Midbrain (tissue), 1 donor: ENCODE data around the gene STK33.

Source experiments
- DNase-seq: peaks from one replicate; lab custom pipeline; 2025; lab: John Stamatoyannopoulos, UW

The STK33 gene

DNA sequence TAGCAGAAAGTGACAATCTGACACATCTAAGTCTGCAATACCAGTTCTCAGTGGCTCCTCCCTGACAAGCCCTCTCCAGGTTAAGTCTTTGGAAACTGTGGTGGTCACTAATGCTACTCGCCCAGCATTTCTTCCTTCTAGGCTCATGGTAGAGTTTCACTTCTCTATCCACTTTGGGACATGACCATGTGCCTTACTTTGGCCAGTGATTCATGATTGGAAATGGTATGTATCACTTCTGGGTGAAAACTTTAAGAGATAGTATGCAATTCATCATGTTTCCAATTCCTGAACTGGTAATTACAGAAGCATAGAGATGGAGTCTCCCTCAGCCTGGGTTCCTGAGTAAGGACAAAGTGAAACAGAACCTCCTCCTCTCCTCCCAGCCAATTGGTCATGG is 178.8 kb downstream of the STK33 start:
- DNase-seq: no peak

DNA sequence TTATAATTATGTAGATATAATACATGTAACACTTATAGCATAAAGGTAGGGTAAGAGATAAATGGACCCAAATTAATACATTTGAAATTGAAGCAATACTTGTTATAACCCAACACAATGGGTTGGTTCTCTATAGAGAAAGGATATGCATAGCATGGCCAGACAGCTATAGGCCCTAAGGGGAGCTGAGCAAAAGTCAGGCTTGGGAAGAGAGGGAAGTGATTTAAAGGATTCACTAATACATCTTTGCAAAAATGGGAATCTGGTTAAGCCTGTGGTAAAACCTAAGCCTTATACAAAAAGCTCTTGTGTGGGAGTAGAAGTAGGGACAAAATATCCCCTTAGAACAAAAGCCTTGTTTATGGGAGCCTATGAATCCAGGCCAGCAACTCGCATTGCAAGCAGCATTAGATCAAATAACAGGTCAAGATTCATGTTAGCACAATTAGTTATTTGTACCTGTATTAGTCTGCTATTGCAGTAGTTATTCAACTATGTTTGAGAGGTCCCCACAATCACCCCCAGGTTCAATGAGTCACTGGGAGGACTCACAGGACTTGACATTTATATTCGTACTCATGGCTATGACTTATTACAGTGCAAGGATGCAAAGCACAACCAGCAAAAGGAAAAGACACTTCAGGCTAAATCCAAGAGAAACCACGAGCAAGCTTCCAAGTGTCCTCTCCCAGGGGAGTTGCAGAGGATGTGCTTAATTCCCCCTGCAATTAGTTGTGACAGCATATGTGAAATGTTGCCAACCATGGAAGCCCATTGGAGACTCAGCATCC is 185.7 kb downstream of the STK33 start:
- no peak for DNase-seq

DNA sequence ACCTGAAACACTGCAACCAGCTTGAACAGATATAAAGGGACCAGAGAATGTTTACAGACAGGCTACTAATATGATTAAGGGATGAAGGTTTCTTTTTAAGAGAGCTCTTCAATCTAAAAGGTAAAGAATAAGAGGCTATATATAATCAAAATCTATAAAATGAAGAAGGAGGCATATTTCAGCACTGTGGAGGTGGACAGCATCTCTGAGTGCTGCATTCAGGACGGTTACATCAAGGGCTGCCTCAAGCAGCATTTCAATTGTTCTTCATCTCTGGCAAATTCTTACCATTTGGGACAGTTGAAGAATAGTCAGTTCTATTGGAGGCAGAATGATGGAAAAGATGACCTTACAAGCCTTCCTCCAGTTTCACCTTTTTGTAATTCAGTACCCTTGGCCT is 190.7 kb downstream of the STK33 start:
- no peak for DNase-seq

DNA sequence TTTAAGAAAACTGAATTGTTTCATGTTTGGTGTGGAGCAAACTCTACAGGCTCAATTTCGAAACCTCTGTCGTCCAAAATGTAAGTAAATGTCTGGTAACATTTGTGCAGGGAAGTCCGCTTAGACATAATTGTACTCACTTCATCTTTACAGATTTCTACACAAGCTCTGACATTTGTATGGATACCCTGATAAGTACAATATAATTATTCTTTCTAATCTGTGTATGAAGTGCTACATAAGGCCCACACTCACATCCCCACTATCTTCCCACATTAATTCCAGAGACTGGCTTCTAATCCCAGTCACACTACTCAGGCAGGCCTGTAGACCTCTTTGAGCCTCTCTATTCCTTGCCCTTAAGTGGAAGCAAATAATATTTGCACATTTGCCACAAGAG is 201.1 kb downstream of the STK33 start:
- no peak for DNase-seq

DNA sequence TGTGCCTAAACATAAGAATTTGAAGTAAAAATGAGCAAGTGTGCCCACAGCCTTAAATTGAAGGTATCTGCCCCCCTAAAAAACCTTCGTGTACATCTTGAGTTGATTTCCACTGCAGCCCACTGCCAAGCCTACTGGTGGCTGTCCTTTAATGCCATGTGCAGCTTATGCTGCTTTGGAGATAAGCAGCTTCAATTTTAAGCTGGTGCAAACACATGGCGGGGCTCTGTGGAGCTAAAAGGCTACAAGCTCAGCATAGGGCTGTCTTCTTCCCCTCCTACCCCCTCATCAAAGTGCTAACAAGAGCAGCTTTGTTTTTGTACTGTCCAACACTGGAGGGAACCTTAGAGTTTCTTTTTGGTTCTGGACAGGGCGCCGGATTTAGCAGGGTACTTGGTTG is 201.9 kb downstream of the STK33 start:
- DNase-seq: no peak

DNA sequence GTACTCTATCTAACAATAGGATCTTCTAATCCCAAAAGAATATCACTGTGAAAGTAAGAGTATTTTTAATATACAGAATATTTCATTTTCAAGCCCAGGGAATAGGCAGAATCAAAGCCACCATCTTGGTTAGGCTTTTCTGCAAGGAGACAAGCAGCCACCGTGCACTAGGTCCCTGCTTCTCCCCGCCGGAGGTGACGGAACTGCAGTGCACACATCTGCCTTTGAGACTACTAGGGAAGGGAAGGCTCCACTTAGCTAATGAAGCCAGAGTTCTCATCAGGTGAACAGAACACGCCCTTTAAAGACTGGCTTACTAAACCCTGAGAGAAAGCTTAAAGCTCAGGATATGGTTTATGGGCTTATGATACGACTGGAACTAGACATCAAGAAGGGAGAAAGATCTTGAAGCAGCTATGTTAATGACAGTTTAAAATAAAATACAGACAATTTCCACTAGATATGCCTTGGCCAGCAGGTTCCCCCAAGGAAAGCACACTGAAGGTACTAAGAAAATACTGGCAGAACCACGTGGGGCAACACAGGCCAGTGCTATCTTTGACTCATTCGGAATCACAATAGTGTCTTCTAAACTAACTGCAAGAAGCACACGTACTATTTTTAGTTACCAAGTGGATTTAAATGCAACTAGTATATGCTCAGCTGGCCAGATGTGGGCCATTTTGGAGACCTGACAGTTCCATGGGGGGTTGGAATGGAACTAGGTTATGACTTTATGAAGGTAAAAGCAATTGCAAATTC is 203.0 kb downstream of the STK33 start:
- no peak for DNase-seq

DNA sequence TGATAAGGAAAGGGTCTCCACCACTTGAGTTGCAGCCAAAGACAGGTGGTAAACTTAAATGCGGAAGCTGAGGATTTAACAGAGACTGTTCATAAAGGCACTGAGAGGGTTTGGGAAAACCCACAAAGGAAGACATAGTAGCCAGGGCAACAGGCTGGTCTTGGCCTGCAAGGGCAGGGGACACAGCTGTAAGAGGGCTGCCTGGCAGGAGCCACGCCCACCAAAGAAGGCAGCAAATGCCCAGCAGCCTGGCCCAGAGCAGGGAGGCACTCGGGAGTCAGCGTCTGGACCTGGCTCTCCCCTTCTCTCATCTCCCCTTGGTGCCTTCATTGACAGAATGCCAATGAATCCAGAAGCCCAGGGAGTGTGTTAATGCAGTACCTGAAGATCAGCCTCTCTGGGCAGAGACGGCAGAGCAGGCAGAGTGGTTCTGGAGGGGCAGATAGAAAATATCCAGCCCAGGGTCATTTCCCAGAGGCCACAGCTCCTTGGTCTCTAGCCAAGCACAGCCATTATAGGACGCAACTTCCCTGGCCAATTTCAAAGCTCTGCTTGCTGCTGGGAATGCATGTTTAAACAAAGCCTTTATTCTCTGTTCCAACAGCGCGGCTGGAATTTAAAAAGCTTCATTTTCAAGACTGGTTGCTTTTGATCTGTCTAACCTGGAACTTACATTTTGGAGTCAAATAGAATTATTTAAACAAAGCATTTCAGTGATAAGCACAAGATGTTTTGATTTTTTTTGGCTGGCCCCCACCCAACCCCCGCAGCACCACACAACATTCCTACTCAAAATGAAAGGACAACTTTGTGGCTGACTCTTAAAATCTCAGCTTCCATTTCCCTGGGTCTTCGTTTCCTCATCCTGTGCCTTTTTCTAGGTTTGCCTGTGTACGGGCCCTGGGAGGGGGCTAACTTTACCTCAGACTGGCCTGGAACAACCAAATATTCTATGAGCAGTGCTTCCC is 204.7 kb downstream of the STK33 start:
- DNase-seq: peak; percentile 62

DNA sequence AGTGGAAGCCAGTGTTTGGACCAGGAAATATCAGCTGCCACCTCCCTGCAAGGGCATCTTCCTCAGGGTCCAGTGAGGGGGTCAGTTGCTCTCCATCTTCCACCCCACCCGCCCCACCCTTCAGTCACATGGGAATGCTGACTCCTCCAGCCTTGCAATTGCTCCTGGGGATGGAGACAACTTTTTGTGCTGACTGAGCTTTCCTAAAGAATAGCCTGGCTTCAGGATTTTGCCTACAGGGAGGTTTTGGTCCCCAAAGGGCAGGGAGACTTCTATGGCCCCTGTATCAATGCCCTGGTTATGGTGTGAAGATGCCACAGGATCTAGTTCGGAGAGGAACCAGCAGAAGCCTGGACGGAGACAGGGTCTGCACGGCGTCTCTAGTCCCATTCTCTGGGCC is 206.3 kb downstream of the STK33 start:
- no peak for DNase-seq

DNA sequence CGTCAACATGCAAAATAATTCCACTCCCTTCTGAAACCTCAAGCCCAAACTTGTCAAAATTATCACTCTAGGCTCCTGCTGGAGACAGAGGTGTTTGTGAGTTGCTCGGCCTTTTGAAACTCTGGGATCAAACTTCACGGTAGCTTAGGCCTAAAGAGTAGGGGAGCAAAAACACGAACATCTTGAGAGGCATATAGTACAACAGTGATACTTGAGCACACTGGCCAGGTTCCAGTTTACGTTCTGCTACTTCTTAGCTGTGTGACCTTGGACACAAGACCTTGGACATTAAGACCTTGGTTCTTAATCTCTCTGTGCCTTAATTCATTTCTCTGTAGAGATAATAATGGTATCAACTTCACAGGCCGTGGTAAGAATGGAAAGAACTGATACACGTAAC is 206.9 kb downstream of the STK33 start:
- no peak for DNase-seq

DNA sequence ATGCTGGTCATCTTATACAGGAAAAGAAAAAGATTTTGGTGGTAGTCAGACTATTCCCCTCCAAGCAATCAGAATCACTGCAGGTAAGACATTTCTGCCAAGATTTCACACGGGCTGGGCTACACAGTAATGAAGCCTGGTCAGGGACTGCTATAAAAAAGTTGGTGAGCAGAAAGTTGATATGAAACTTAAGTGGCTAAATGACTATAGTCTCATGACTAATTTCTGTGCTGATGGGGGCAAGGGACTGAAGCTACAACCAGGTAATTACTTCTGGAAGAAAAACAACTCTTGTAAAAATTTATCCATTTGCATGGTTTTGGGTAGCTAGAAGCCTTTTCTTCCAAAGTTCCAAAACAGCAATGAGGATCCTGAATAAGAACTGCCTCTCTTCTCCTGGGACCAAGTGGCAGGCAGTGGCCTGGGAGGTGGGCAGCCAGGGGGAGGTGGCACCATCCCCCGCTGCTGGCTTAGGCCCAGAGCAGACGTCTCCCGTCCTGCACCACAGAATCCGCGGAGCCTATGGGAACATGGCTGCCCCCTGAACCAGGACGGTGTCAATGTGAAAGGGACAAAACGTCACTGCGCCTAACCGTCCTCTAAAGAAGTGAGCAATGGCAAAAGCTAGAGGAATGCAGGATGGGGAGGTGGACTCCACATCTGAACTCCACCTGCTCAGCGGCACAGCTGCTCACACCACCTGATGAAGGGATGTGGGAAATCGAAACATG is 207.7 kb downstream of the STK33 start:
- DNase-seq: no peak

DNA sequence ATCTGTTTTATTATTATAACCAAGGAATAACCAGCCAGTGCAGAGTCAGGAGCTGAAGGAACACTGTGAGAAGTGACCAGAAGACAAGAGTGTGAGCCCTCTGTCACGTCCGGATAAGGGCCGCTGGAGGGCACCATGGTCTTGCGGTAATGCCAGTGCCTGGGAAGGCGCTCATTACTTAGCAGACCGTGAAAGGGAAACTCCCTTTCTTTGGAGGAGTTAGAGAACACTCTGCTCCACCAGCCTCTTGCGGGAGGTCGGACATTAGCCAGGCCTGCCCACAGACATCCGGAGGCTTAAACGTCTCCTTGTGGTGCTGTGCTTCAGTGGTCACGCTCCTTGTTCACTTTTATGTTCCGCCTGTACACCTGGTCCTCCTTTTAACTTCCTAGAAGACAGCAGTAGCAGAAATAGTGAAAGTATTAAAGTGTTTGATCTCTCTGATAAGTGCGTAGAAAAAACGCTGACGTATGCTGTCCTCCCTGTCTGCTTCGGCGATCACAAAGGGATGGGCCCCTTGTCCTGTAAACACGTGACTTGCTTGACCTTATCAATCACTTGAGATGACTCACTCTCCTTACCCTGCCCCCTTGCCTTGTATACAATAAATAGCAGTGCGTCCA is 209.7 kb downstream of the STK33 start:
- no peak for DNase-seq

DNA sequence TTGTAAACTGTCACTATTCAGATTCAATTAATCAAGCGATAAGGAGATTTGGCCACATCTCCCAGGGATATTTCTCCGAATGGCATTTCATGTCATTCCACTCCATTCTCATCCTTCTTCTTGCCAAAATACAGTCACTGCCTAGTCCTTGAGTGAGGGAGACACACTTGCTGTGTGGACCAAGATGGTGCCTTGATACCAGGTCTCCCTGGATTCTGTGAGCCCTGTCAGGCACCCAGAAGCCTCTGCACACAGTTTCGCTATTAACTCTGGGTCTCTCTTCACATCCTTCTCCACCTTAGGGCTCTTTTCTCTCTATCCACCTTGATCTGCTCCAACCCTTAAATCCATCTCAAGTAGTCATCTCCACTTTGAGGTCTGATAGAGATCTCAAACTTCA is 210.4 kb downstream of the STK33 start:
- no peak for DNase-seq

DNA sequence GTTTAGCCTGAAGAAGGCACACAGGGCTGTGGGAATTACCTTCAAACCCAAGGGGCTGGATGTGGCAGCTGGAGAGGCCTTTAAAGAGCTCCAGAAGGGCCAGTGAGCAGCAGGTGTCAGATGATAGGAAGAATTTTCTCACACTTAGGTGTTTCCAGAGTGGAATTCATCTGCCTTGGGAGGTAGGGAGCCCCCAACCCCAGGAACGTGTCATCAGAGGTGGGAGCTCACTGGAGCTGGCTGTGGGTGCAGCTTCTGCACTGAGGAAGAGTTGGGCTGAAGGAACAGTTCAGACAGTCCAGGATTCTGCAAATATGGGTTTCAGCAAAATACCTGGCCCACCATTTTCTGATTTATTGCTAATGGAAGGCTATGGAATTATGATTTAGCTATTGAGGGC is 210.8 kb downstream of the STK33 start:
- no peak for DNase-seq

DNA sequence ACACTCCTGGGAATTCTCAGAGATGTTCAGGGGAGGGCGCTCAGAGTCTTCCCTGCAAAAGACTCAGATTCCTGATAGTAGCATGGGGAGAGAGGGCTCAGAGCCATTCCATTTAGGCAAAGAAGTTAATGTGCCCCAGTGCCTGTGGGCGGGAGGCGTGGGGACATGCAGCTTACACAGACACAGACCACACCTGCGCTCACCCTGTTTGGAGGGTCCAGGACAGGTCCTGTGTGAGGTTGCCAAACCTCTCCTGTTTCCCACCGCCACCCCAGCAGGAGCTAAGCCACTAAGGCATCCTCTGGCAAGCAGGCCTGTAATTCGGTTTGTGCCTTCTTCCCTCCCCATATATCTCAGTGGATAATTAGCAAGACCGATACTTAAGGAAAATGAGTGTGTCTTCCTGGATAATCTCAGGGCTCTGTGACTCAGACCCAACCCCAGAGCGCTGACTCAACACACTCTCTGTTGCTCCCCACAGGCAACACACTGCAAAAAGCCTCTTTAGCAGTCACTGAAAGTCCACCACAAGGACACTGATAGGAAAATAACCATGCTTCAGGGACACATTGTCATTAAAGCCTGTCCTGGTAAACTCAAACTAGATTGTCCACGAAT is 211.5 kb downstream of the STK33 start:
- DNase-seq: no peak

DNA sequence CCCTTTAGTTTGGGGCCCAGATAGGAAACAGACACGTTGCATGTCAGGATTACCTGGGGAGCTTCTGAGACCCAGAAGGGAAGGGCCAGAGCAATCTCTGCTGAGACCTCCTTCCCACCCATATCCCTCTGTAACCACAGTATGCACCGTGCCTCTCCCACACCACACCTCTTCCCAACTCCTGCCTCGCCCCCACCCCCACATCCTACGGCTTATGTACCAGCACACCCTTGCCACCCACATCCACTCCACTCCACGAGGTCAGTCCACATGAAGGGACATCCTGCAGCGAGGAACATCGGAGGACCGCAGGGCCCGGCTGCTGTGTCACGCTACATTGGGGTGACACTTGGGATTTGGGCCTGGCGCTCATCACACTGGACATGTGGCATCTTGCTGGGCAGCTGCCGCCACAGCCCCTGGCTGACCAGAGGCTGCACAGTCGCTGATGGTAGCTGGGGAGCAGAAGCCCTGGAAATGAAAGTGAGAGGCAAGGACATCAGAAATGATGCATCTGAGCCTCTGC is 212.1 kb downstream of the STK33 start:
- no peak for DNase-seq

DNA sequence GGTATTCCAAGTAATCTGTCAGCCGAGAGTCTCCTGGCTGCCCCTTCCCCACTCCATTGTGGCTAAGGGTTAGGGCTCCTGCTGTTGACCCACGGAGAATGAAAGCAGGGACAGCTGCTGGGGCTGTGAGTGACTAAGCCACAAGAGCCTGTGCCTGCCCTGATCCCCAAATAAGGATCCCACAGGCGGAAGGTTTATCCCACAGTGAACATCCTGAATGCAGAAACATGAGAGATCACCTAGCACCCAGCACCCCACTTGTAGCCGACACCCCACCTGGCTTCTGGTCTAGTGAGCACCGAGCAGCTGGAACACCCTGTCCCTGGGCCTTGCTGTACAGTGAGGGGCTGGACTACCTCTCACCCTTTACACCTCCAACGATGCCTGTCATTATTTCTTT is 212.7 kb downstream of the STK33 start:
- no peak for DNase-seq

DNA sequence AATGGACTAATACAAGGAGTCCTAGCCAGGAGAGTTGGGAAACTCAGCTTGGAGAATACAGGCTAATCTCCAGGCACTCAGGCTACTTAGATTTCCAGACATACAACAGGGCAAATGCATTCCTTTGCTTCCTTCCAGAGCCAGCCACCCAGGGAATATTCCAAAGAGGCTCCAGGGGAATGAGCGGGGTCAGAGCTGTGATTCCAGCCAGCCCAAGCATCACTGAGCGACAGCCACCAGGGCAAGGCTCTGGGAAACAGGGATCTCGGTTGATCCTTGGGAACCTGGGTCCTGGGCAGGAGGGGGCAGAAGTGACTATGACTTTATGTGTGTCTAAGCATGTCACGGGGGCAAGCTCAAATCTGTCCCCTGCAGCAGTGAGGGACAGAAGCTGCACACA is 218.1 kb downstream of the STK33 start:
- no peak for DNase-seq

DNA sequence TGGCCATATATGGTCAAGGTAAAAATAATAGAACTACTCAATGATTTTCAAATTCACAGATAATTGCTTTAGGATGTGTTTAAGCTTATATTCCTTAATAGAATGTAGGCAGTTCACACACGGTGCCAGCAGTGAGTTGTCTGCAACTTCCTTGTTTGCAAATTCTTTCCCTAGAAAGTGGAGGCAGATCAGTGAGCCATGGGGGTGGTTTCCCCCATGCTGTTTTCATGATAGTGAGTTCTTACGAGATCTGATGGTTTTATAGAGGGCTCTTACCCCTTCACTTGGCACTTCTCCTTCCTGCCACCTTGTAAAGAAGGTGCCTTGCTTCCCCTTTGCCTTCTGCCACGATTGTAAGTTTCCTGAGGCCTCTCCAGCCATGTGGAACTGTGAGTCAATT is 218.6 kb downstream of the STK33 start:
- no peak for DNase-seq

DNA sequence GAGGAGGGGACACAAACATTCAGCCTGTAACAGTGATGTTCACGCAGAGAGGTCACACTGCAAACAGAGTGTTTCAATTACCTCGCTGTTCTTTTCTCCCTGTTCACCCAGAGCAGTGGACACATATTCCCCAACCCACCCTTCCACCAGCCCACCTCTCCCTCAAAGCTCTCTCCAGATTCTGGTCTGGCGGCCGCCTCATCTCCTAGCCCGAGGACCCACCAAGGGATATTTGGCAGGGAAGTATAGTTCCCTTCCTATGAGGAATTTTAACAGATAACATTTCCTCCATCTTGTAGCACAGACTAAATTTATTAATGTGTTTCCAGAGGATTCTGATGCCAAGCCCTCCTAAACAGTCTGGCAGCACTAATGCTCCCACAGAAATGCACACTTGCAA is 219.3 kb downstream of the STK33 start:
- DNase-seq: no peak
